Left lung (tissue), 10 donors: ENCODE measurements around the gene RYR2. TPM values are rescaled to one million over a fixed set of nuclear protein-coding genes. Genes with fewer than 3 reads are reported as not detected.
A peak's percentile ranks its signal among the peaks of the same experiment; 100 is the strongest.

Experiments used
- ATAC-seq: fragments of 200-7000 bp; cut with Tn5 transposase; one replicate; pipeline ENCODE4 v1.9.1; 2020; ENCODE audit warnings: moderate library complexity
- DNase-seq, 4 donors: peaks; one replicate each; pipeline ENCODE4 v3.0.0-alpha.2; 2013 to 2020
- H3K27ac ChIP-seq, 2 donors: fragments of 200-600 bp; sonication (generic) in 1 of 2; one replicate each; pipeline versions ENCODE4 v1.5.0 to v1.8.0; 2020 to 2021
- H3K27me3 ChIP-seq, 2 donors: fragments of 200-600 bp; sonication (generic) in 1 of 2; one replicate each; pipeline versions ENCODE4 v1.5.0 to v1.8.0; 2020 to 2021
- H3K36me3 ChIP-seq, 2 donors: fragments of 200-600 bp; sonication (generic) in 1 of 2; one replicate each; pipeline versions ENCODE4 v1.5.0 to v1.8.0; 2020 to 2021
- H3K4me1 ChIP-seq, 2 donors: fragments of 200-600 bp; one replicate each; pipeline ENCODE4 v1.8.0; 2021
- H3K4me3 ChIP-seq, 2 donors: fragments of 200-600 bp; sonication (generic) in 1 of 2; one replicate each; pipeline versions ENCODE4 v1.5.0 to v1.8.0; 2020 to 2021; ENCODE audit warnings: mild to moderate bottlenecking in 1 of 2
- H3K9me3 ChIP-seq, 2 donors: fragments of 200-600 bp; sonication (generic) in 1 of 2; one replicate each; pipeline versions ENCODE4 v1.5.0 to v1.8.0; 2020 to 2021
- CTCF ChIP-seq, 2 donors: fragments of 200-600 bp; sonication (generic) in 1 of 2; IDR thresholded peaks; one replicate each; pipeline versions ENCODE4 v1.5.0 to v1.8.0; 2021; ENCODE audit warnings: antibody characterized with exemption in 2 of 2
- intact Hi-C, 2 donors: fragments of 100-400 bp; cut with DNase I; formaldehyde crosslinking; loops; one replicate each; pipeline versions ENCODE4 v1.11.2 to v1.14.2; 2022
- polyA plus RNA-seq, 6 donors: library from polyadenylated mRNA; unstranded; fragments of 120-200 nt; gene quantifications; one replicate each; pipeline ENCODE4 v1.2.1, GENCODE V29; 2013; ENCODE audit not compliant: insufficient read length in 6 of 6
- total RNA-seq, 2 donors: library from RNA; stranded (reverse); fragmentation: NEBNext Ultra II Directional; extraction: Animal tissue kit (Norgen Biotek cat#: 25700); gene quantifications; one replicate each; pipeline ENCODE4 v1.2.1, GENCODE V29; 2021
- donor health status: DM: no; HTN: yes; CAD: no.
- donor health status: DM: no; HTN: no; CAD: no.

Gene RYR2
- total and polyA plus RNA-seq, 8 donors = 4.7 to 10.3 (median 7.6) TPM

- no peak overlapping the region for H3K4me3 ChIP-seq
- no peaks in the 10 kb centered on the region for H3K27me3 ChIP-seq
- ATAC-seq = no peak
- no peak for TF ChIP-seq CTCF (IDR thresholded peaks at IDR 0.05)
- H3K27ac ChIP-seq = no peak overlapping the region
- no peaks in the 10 kb centered on the region for H3K9me3 ChIP-seq
- DNase-seq = no peak
- H3K4me1 ChIP-seq = no peaks in the 10 kb centered on the region
- intact Hi-C loops = no loop called here
- H3K36me3 ChIP-seq = no peaks in the 10 kb centered on the region
These were observed 670.1 kb downstream of the RYR2 start for GRCh38 chr1:237712082-237712481.

GRCh38 chr1:237712586-237713157, 670.7 kb downstream of the RYR2 start:
- intact Hi-C loops = no loop called here
- H3K27ac ChIP-seq = no peak overlapping the region
- H3K4me3 ChIP-seq = no peak overlapping the region
- ATAC-seq = no peak
- H3K36me3 ChIP-seq = no peaks in the 10 kb centered on the region
- TF ChIP-seq CTCF (IDR thresholded peaks at IDR 0.05) = no peak
- H3K9me3 ChIP-seq = no peaks in the 10 kb centered on the region
- peak in 2 of 4 donors; percentile 75 to 76 for DNase-seq
- no peaks in the 10 kb centered on the region for H3K4me1 ChIP-seq
- no peaks in the 10 kb centered on the region for H3K27me3 ChIP-seq

- H3K27ac ChIP-seq = no peak overlapping the region
- DNase-seq (peak in 1 of 4 donors; percentile 16), ATAC-seq (peak; percentile 38)
- no peak overlapping the region for H3K4me3 ChIP-seq
- TF ChIP-seq CTCF (IDR thresholded peaks at IDR 0.05) = no peak
- H3K36me3 ChIP-seq = no peaks in the 10 kb centered on the region
- H3K27me3 ChIP-seq = no peaks in the 10 kb centered on the region
- H3K4me1 ChIP-seq = no peaks in the 10 kb centered on the region
- no peaks in the 10 kb centered on the region for H3K9me3 ChIP-seq
- intact Hi-C loops = no loop called here
These were observed 671.9 kb downstream of the RYR2 start for GRCh38 chr1:237713916-237714315.

GRCh38 chr1:237717106-237717505, 675.1 kb downstream of the RYR2 start:
- Histone ChIP-seq H3K27me3 (no peaks in the 10 kb centered on the region), H3K27ac (no peak overlapping the region), H3K4me3 (no peak overlapping the region), H3K4me1 (no peaks in the 10 kb centered on the region), H3K9me3 (no peaks in the 10 kb centered on the region), H3K36me3 (no peaks in the 10 kb centered on the region)
- no peak for ATAC-seq
- intact Hi-C loops = no loop called here
- TF ChIP-seq CTCF (IDR thresholded peaks at IDR 0.05) = no peak
- no peak for DNase-seq

- DNase-seq (no peak), ATAC-seq (no peak)
- Histone ChIP-seq H3K36me3 (no peaks in the 10 kb centered on the region), H3K4me3 (no peak overlapping the region), H3K27ac (no peak overlapping the region), H3K27me3 (no peaks in the 10 kb centered on the region), H3K4me1 (no peaks in the 10 kb centered on the region), H3K9me3 (no peaks in the 10 kb centered on the region)
- TF ChIP-seq CTCF (IDR thresholded peaks at IDR 0.05) = no peak
- intact Hi-C loops = no loop called here
These were observed 688.9 kb downstream of the RYR2 start for GRCh38 chr1:237730826-237731350.
